GM19023 (cell line): Measurements from ENCODE around the gene PLXNA4.

ENCODE experiments used
- ATAC-seq: cut with Tn5 transposase; IDR thresholded peaks from one replicate; pipeline ENCODE4 v1.9.1; 2021; ENCODE audit warnings: mild to moderate bottlenecking, moderate library complexity; ENCODE audit not compliant: unreplicated experiment

PLXNA4 gene

DNA sequence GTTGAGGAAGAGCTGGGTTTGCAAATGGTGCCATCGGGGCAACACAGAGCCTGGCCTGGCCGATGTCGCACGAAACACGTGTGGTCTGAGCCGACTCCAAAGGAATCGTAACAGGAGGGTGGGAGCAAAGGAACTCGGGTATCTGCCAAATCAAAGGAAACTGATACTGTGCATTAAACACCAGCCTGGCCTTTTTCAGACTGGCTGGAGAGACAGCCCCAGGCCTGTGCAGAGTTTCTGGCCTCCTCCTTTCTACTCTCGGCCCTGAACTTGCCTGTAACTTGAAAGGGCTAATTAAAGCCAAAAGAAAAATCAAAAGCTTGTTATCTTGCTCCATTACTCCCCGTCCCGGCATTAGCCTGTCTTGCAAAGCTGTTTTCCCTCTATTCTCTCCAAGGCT is 71.4 kb downstream of the PLXNA4 start:
- ATAC-seq, result no peak

DNA sequence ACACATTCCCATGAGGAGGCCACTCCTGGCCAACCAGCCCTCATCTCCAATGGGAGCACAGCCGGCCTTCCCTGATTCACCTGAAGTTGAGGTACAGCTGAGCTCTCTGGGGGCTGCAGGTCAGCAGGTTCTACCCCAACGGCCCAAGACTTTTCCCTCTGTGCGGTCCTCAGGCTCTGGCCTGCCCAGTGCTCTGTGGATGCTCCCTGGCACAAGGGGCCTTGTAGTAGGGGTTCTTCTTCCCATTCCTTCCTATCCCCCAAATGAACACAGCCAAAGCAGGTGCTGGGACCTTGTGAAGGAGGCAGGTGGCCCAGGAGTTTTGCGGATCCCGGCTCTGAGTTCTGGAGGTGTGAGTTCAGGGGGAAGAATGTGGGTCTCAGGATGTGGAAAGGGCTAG is 72.2 kb downstream of the PLXNA4 start:
- no peak for ATAC-seq

DNA sequence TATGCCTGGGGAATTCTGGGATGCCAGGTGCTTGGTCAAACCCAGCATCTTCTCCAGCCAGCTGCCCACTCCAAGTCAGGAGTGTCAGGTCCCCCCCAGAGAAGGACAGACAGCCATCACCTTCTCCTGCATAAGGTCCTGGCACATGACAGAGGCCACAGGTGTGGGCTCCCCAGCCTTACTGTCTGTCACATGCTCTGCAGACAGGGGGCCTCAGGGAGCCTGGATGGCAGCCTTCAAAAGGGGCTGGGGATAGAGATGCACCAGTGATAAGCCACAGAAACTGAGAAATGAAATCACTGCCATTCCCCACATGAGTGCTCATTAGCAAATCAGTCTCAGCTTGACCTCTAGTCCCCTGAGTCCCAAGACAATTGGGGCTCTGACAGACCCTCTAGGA is 72.9 kb downstream of the PLXNA4 start:
- no peak for ATAC-seq

DNA sequence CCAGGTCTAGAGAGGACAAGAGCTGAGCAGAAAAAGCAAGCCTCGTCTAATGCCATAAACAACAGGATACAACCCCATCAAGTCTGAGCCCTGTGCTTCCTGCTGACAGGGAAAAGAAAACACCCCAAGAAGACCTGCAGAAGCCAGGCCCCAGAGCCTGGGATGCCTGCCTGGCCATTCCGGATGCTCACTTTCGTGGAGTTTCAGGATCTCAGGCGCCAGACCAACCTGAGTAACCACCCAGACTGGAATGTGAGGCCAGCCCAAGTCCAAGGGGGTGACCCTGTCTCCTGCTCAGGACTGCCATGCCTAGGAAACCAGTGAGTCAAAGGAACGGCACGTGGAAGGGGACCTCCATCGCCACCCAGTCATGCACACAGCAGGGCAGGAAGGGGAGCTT is 74.3 kb downstream of the PLXNA4 start:
- ATAC-seq, result no peak

DNA sequence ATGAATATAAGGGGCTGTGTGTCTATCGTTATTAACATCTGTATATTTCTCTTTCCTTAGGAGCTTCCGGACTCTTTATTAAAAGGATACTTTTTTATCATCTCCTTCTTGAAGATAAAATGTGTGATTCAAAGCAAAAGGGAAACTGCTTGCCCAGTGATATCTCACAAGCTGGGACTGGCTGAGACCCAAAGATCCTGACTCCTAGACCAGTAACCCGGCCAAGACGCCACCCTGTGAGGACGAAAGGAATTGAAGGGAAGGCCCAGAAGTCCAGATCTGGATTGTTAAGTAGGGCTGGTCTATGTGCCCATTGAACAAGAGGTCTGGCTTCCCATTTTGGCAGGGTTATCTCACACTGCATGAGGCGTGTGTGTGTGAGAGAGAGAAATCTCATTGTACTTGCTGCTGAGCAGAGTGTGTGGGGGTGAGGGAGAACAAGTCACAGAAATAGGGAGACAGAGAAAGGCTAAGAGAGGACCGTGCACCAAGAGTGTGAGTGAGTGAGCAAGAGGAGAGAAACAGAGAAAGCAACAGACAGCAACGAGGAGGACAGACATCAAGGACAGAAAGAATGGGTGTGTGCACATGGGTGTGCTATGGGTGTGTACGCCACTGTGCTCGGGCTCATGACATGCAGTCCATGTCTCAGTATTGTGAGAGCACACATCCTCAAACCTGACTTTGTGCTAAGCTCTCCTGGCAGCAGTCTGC is 75.4 kb downstream of the PLXNA4 start:
- ATAC-seq, result no peak

DNA sequence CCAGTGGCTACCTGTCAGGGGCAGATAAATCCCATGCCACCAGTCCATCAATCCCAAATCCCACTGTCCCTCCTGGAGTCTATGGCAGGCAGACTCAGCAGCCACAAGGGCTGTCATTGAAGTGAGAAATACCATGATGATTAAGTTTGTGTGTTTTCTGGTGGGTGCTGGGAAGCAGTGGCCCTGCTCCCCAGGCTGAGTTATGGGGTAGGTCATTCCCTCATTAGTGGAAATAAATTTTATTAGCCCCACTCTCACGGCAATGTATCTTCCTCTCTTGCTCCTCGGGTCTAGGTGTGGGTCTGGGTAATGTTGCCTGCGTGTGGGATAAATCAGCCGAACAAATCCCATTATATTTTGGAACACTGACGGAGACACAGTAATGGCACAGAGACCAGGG is 76.8 kb downstream of the PLXNA4 start:
- ATAC-seq, result no peak

DNA sequence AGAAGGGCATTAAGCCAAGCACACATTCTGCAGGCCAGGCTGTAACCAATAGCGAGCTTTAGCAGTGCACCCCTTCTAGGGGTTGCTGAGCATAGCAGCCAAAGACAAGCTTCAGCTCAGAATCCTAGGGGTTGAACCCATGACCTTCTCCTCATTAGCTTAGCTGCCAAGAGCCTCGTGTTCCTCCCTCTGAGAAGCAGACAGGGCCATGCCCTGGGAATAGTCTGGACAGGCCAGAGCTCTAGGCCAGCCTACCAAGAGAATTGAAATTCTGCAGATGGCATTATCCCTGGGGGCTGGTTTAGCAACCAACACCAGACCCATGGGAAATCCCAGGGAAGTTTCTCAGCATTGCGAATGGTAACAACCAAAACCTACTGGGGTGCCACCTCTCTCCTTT is 77.2 kb downstream of the PLXNA4 start:
- no peak for ATAC-seq

DNA sequence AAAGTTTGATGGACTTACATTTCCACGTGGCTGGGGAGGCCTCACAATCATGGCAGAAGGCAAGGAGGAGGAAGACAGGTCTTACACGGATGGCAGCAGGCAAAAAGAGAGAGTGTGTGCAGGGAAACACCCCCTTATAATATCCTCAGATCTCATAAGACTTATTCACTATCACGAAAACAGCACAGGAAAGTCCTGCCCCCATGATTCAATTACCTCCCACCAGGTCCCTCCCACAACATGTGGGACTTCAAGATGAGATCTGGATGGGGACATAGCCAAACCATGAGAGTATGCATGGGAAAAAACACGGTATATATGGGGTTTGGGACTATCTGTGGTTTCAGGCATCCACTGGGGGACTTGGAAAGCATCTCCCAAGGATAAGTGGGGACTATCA is 78.0 kb downstream of the PLXNA4 start:
- ATAC-seq, result no peak

DNA sequence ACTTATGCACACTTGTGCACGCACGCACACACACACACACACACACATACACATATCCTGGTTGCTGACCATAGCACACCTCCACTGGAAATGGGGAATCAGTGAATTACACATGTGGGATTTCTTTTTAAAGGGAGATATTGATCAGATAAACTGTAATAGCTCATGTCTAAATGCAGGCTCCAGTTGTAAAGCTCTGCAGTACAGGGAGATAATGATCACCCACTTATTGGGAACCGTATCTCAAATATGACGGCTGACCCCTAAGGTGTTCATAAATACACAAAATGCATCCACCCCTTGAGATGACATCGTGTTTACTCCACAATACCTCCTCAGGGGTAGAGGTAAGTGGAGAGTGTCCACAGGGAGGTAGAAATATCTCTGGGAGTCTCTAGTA is 79.2 kb downstream of the PLXNA4 start:
- ATAC-seq, result no peak

DNA sequence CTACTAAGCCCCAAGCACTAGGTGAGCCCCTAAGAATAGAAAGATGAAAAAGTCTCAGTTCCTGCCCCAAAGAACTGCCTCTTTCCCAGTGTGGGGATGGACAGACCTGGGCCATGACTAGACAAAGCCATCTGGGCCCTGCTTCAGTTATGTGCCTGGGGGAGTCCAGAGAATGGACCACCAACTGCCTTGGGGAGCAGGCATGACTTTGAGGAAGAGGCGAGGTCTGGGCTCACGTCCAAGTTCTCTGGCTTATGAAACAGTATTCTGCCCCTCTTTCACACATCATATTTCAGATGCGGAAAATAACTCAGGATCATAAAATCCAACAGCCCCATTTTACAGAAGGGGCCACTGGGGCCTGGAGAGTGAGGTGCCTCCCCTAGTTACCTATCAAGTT is 80.3 kb downstream of the PLXNA4 start:
- no peak for ATAC-seq

DNA sequence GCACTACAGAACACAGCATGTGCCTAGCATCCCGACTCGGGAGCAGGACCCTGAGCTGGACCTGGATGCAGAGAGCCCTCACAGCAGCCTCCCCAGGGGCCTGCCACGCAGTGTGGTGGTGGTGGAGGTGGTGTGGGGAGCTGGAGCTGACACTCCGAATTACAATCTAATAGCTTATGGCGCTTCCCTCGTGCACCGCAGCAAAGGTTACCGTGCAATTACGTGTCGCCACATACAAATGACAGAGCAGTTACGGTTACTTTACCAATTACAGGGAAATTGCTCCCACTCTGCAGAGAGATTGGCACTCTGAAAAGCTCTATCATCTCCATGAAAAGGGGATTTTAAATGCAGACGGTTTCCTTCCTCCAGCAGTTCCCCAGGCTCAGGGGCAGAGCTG is 81.8 kb downstream of the PLXNA4 start:
- ATAC-seq, result no peak

DNA sequence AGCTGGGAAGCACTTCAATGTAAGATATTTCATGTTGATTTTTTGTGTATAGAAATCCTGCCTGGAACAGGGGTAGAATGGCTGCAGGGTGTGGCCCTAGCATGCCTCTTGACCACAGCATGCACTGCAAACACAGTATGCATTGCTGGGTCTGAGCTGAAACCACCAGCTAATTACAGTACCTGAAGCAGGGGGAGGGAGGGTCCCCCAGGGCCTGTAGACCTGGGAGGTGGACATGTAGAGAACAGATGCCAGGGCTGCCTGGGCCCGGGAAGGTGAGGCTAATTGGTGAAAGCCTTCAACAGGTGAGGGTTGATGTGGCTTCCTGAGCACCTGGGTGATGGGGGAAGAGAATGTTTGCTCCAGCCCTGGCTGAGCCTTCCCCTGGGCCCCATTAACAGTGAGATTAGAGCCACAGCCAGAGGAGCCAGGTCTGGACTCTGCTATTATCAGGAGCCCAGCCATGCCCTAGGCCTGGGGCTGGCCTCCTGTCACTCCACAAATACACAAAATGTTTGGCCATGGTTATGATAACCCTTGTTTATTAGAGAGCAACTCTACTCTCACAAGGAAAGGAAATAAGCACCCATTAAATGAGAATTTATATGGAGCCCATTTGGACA is 83.3 kb downstream of the PLXNA4 start:
- ATAC-seq, result no peak

DNA sequence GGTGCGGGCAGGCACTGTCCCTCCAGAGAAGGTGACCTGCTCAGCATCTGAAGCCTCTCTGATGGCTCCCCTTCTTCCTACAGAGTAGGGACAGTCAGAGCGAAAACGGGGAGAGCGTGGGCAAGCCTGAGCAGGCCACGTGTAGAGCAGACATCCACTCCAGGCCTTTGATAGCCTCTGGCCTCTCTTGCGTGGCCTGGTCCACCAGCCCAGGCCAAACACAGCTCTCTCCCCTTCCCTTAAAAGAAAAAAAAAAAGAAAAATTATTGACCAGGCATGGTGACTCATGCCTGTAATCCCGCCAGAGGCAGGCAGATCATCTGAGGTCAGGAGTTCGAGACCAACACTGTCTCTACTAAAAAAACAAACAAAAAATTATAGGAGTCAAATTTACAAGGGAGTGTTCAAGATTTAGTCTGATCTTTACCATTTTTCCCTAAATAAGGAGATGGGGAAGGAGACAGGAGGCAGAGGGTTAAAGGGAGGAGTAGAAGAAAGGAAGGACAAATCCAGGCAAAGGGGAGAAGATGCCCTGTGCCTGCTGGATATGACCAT is 84.8 kb downstream of the PLXNA4 start:
- ATAC-seq, result no peak

DNA sequence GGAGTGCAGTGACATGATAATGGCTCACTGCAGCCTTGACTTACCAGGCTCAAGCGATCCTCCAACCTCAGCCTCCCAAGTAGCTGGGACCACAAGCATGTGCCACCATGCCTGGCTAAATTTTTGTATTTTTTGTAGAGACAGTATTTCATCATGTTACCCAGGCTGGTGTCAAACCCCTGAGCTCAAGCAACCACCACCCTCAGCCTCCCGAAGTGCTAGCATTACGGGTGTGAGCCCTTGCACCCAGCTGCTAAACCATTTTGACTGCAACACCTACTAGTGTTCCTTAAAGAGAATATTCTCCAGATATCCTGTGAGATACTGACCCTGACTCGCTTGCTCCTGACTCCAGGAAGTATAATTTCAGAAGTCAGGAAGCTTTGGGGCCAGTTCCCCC is 85.8 kb downstream of the PLXNA4 start:
- ATAC-seq, result no peak

DNA sequence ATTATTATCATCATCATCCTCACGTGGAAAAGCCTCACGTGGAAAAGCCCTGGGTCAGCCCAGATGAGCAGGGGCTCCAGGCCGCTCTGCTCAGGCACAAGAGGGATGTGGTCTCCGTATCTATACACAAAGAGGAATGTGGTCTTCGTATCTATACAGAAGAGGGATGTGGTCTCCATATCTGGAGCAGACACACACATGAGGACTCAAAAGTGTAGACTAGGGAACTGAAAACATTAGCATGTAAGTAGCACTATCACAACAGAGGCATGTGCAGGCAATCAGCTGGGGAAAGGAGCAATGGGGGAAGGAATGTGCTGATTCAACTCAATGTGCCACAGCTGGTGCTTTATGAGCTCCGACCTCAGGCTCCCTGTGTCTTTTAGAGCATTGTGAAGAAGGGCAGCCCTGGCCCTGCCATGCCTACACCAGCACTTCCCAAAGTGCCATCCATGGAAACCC is 86.5 kb downstream of the PLXNA4 start:
- ATAC-seq, result no peak

DNA sequence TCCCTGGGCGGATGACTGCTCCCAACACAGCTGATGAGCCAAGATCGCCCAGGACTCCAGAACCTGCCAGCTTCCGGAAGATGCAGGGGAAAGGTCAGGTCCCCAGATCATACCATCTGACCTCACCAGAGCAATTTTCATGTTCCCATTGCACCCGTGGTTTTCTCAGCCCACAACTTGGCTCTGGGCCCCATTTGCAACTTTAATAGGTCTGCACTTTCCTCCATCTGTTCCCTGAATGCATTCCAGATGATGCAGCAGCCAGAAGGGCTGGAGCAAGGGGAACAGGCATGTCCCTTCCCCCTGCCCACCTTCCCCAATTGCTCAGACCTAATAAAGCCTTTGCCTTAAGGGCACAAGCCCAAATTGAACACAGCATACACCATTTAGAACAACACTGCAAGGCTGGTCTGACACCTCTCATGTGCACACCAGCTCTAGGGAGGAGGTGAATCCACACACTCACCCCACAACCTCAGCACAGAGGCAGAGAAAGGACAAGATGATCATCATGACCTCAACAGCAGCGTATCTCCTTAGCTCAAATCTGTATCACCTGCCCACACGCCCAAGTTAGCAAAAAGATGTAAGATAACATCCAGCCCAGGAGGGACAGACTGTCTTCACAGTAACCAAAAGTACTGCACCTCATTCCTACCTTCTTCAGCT is 87.5 kb downstream of the PLXNA4 start:
- no peak for ATAC-seq

DNA sequence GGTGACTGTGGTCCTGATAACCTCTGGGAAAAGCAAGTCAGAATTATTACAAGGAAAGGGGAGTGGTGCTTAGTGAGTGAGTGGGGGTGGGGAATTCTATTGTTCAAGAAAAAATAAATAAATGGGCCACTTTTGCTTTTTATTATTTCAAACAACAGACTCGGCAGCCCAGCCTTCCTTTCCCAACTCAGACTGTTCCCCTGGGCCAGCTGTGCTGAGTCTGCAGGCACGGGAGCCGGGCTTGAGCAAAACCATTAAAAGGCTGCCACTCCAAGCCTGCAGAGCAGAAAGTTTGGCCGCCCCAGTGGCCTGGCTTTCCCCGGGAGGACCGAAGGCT is 90.0 kb downstream of the PLXNA4 start:
- no peak for ATAC-seq

DNA sequence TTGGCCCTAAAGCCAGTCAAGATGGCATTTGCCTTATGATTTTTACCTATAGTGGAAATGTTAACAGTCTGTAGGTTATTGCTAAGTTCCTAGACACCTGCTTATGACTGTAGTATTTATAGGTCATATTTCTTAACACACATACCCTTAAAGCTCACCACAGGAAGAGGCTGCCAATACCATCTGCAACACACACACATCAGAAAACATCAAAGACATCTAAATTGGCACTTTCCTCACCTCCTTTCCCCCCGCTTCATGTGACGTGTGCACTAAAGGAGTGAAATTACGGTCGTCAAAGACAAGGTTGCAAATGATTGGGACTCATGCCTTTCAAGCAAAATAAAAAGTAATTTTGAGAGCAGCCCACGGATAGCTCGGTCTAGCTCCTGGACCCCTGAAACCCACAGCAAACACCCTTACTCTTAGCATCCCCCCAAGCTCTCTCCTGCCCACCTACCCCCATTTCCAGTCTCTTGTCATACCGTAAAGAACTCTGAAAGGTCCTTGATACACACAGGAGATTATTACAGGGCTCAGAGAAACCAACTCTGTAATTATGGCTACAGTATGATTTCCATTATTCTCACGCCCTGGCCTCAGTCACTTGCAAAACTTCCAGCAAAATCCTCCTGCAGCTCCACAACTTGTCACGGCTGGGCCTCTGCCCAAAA is 90.5 kb downstream of the PLXNA4 start:
- ATAC-seq, result no peak

DNA sequence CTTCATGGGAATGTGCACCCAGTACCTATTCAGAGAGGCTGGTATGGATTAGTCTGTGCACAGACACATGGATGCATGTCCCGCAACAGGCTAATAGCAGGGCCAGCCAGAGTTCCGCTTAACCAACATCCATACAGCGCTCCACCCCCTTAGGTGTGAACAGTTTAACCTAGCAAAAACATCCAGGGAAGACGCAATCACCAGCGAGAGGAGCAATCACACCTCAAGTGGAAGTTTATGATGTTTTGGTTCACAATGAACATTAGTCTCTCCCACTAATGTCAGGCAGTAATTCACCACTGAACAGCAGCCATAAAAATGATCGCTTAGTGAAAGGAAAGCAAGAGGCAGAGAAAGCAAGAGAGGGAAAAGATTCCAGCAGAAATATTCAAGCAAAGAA is 91.1 kb downstream of the PLXNA4 start:
- ATAC-seq, result no peak

DNA sequence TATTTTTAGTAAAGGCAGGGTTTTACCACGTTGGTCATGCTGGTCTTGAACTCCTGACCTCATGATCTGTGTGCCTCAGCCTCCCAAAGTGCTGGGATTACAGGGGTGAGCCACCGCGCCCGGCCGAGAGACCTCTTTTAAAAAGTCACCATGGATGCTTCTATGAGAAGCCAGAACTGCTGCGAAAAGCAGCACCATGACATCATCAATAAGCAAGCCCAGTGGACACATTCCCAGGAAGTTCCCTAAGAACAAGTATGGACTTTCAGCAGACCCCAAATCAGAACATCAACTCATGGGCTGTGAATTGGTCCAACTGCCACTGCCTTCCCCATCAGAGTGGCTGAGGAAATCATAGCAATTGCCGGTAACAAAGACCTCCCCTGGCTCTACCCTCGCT is 93.4 kb downstream of the PLXNA4 start:
- no peak for ATAC-seq

DNA sequence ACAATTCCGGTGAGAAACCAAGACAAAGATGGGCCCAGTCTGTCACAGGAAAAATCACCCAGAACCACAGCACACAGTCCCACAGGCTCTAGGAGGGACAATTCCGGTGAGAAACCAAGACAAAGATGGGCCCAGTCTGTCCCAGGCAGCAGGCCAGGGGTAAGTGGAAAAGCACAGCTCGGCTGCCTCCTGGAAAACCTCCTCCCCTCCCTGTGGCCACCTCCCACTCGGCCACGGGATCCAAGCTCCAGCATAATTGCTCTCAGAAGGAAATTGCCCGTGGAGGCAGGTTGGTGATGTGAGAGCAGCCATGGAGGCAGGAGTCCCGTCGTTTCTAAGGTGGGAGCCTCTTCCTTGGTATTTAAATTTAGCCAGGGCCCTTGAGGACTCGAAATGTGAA is 95.7 kb downstream of the PLXNA4 start:
- no peak for ATAC-seq

DNA sequence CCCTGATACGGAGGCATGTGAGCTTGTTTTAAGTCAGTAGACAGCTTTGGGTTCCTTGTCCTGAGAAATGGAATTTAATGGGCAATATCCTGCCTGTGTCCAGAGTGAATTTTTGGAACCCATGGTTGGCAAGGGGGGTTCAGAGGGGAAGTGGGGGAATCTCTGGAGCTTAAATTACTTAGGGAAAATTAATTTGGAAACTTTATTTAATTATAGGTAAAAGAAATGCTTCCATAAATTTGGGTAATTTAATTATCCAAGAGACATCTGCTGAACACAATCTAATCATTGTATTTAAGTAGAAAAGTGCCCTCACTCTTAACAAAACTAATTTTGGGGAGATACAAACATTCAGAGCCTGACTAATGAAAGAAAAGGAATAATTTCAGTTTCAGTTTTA is 99.7 kb downstream of the PLXNA4 start:
- ATAC-seq, result no peak
